ENCODE measurements around the gene PSMF1.

- TF ChIP-seq, protein P1, sequence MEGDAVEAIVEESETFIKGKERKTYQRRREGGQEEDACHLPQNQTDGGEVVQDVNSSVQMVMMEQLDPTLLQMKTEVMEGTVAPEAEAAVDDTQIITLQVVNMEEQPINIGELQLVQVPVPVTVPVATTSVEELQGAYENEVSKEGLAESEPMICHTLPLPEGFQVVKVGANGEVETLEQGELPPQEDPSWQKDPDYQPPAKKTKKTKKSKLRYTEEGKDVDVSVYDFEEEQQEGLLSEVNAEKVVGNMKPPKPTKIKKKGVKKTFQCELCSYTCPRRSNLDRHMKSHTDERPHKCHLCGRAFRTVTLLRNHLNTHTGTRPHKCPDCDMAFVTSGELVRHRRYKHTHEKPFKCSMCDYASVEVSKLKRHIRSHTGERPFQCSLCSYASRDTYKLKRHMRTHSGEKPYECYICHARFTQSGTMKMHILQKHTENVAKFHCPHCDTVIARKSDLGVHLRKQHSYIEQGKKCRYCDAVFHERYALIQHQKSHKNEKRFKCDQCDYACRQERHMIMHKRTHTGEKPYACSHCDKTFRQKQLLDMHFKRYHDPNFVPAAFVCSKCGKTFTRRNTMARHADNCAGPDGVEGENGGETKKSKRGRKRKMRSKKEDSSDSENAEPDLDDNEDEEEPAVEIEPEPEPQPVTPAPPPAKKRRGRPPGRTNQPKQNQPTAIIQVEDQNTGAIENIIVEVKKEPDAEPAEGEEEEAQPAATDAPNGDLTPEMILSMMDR (conservative IDR thresholded peaks at IDR 0.05; ENCODE audit: low read depth in 2 of 2) = no peak
- no peak for TF ChIP-seq REST (IDR thresholded peaks at IDR 0.05; ENCODE audit: unreplicated experiment)
- no peak for TF ChIP-seq JUNB (IDR thresholded peaks at IDR 0.05; ENCODE audit: unreplicated experiment)
- no peak for TF ChIP-seq ZNF331 (CRISPR knock-in tag; IDR thresholded peaks at IDR 0.05; ENCODE audit: low read depth)
- no peak for TF ChIP-seq POLR2AphosphoS5 (IDR thresholded peaks at IDR 0.05; ENCODE audit: low read depth)
- no peak for TF ChIP-seq EZH2 (IDR thresholded peaks at IDR 0.05; ENCODE audit: low read depth, unreplicated experiment)
- TF ChIP-seq EZH2phosphoT487 (IDR thresholded peaks at IDR 0.05; ENCODE audit: unreplicated experiment) = no peak
- no peak for TF ChIP-seq STAT1 (IDR thresholded peaks at IDR 0.05; ENCODE audit: unreplicated experiment)
- no peak for TF ChIP-seq CREB1 (CRISPR knock-in tag; IDR thresholded peaks at IDR 0.05; ENCODE audit: low read depth)
- TF ChIP-seq, protein P2, sequence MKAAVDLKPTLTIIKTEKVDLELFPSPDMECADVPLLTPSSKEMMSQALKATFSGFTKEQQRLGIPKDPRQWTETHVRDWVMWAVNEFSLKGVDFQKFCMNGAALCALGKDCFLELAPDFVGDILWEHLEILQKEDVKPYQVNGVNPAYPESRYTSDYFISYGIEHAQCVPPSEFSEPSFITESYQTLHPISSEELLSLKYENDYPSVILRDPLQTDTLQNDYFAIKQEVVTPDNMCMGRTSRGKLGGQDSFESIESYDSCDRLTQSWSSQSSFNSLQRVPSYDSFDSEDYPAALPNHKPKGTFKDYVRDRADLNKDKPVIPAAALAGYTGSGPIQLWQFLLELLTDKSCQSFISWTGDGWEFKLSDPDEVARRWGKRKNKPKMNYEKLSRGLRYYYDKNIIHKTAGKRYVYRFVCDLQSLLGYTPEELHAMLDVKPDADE (IDR thresholded peaks at IDR 0.05) = no peak
- TF ChIP-seq, protein P3, sequence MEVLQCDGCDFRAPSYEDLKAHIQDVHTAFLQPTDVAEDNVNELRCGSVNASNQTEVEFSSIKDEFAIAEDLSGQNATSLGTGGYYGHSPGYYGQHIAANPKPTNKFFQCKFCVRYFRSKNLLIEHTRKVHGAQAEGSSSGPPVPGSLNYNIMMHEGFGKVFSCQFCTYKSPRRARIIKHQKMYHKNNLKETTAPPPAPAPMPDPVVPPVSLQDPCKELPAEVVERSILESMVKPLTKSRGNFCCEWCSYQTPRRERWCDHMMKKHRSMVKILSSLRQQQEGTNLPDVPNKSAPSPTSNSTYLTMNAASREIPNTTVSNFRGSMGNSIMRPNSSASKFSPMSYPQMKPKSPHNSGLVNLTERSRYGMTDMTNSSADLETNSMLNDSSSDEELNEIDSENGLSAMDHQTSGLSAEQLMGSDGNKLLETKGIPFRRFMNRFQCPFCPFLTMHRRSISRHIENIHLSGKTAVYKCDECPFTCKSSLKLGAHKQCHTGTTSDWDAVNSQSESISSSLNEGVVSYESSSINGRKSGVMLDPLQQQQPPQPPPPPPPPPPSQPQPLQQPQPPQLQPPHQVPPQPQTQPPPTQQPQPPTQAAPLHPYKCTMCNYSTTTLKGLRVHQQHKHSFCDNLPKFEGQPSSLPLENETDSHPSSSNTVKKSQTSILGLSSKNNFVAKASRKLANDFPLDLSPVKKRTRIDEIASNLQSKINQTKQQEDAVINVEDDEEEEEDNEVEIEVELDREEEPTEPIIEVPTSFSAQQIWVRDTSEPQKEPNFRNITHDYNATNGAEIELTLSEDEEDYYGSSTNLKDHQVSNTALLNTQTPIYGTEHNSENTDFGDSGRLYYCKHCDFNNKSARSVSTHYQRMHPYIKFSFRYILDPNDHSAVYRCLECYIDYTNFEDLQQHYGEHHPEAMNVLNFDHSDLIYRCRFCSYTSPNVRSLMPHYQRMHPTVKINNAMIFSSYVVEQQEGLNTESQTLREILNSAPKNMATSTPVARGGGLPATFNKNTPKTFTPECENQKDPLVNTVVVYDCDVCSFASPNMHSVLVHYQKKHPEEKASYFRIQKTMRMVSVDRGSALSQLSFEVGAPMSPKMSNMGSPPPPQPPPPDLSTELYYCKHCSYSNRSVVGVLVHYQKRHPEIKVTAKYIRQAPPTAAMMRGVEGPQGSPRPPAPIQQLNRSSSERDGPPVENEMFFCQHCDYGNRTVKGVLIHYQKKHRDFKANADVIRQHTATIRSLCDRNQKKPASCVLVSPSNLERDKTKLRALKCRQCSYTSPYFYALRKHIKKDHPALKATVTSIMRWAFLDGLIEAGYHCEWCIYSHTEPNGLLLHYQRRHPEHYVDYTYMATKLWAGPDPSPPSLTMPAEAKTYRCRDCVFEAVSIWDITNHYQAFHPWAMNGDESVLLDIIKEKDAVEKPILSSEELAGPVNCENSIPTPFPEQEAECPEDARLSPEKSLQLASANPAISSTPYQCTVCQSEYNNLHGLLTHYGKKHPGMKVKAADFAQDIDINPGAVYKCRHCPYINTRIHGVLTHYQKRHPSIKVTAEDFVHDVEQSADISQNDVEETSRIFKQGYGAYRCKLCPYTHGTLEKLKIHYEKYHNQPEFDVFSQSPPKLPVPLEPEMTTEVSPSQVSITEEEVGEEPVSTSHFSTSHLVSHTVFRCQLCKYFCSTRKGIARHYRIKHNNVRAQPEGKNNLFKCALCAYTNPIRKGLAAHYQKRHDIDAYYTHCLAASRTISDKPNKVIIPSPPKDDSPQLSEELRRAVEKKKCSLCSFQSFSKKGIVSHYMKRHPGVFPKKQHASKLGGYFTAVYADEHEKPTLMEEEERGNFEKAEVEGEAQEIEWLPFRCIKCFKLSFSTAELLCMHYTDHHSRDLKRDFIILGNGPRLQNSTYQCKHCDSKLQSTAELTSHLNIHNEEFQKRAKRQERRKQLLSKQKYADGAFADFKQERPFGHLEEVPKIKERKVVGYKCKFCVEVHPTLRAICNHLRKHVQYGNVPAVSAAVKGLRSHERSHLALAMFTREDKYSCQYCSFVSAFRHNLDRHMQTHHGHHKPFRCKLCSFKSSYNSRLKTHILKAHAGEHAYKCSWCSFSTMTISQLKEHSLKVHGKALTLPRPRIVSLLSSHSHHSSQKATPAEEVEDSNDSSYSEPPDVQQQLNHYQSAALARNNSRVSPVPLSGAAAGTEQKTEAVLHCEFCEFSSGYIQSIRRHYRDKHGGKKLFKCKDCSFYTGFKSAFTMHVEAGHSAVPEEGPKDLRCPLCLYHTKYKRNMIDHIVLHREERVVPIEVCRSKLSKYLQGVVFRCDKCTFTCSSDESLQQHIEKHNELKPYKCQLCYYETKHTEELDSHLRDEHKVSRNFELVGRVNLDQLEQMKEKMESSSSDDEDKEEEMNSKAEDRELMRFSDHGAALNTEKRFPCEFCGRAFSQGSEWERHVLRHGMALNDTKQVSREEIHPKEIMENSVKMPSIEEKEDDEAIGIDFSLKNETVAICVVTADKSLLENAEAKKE (CRISPR knock-in tag; IDR thresholded peaks at IDR 0.05) = no peak
Observed at GRCh38 chr20:1119524-1119923, 1.1 kb downstream of the PSMF1 start.
